ENCODE measurements around the gene ZBTB3. TPM values are rescaled to one million over a fixed set of nuclear protein-coding genes. Genes with fewer than 3 reads are reported as not detected.
"Not testable (repeated sequence)": the region's sequence is repeated elsewhere in the genome, so short reads cannot be mapped to it uniquely, and the experiment has no call there.

Gene ZBTB3
- total and polyA plus RNA-seq, 5 experiments from 2014 or later: 2.1 to 27.6 (median 6.7) TPM

GRCh38 chr11:62705413-62705812, 48.5 kb downstream of the ZBTB3 start:
- peaks cover 24 to 55% (median 42%) of the 10 kb centered on the region in 4 donors for H3K4me1 Mint-ChIP-seq
- ATAC-seq (no peak), DNase-seq (no peak)
- H3K9me3 Mint-ChIP-seq: no peaks in the 10 kb centered on the region
- peak overlapping the region; percentile 86 to 100 (median 95) for H3K27ac Mint-ChIP-seq
- no peaks in the 10 kb centered on the region for H3K27me3 Mint-ChIP-seq
- peak overlapping the region; percentile 85 to 95 (median 90) for H3K4me3 Mint-ChIP-seq
- POLR2A ChIA-PET: interaction anchor here (1.0 to 14.8 kb wide), 16 partner anchors 22 to 150 kb away, joined by 3 to 263 read pairs (median 26); partner anchors contain the start of genes C11orf98, CSKMT, EEF1G and EML3
- peaks cover 0 to 19% (median 0%) of the 10 kb centered on the region in 3 donors for H3K36me3 Mint-ChIP-seq

DNA sequence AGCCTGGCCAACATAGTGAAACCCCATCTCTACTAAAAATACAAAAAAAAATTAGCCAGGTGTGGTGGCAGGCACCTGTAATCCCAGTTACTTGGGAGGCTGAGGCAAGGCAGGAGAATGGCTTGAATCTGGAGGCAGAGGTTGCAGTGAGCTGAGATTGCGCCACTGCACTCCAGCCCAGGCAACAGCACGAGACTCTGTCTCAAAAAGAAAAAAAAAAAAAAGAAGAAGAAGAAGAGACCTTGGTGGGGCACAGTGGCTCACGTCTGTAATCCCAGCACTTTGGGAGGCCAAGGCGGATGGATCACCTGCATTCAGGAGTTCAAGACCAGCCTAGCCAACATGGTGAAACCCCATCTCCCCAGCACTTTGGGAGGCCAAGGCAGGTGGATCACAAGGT, 50.0 kb downstream of the ZBTB3 start:
- not testable (repeated sequence) for DNase-seq, H3K4me3 Mint-ChIP-seq

DNA sequence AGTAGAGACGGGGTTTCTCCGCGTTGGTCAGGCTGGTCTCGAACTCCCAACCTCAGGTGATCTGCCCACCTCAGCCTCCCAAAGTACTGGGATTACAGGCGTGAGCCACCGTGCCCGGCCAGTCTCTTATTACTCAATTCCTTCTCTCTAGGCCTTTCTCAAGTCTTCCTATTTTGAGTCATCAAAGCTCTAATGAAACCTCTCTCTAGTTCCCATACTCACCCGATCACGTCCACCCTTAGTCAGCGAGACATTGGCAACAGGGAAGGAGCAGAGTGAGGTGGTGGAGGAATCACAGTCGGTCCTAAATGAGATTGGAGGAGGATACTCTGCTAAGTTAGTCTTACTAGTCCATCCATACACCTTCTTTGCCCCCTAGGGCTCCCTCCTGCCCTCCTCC, 51.7 kb downstream of the ZBTB3 start:
- Mint-ChIP-seq H3K27ac (peak overlapping the region in 1 of 10 donors; percentile 67), H3K27me3 (no peaks in the 10 kb centered on the region), H3K36me3 (peaks cover 0 to 22% (median 0%) of the 10 kb centered on the region in 3 donors), H3K4me1 (peaks cover 16 to 26% (median 20%) of the 10 kb centered on the region in 4 donors), H3K4me3 (no peak overlapping the region), H3K9me3 (no peaks in the 10 kb centered on the region)
- ATAC-seq (no peak), DNase-seq (no peak)
- POLR2A ChIA-PET: interaction anchor here (0.6 to 1.4 kb wide), 3 partner anchors 76 to 125 kb away, joined by 3 to 5 read pairs (median 4); partner anchors contain the start of gene TUT1

More for the DNA sequence above, 50.0 kb downstream of the ZBTB3 start:
- H3K27ac Mint-ChIP-seq: peak overlapping the region in 1 of 10 donors; percentile 25
- peaks cover 0 to 18% (median 0%) of the 10 kb centered on the region in 3 donors for H3K36me3 Mint-ChIP-seq
- POLR2A ChIA-PET: interaction anchor here (0.6 to 14.8 kb wide), 10 partner anchors 10 to 312 kb away, joined by 3 to 263 read pairs (median 5); partner anchors contain the start of genes HNRNPUL2, INTS5, TTC9C and TUT1
- H3K27me3 Mint-ChIP-seq, H3K9me3 Mint-ChIP-seq, ATAC-seq: not testable (repeated sequence)
- H3K4me1 Mint-ChIP-seq: peaks cover 23 to 43% (median 36%) of the 10 kb centered on the region in 4 donors

Small RNA genes lying within 50 kb of the gene (microRNA-seq; reads per million reads assigned to microRNA genes)
- not detected for gene MIR6514 (ENCODE audit: borderline microRNAs expressed)
- gene MIR6748 (ENCODE audit: borderline microRNAs expressed): not detected

Other genes starting within 250 kb of the ZBTB3 start
- gene AHNAK, start 207.4 kb downstream of the ZBTB3 start, total RNA-seq: 100 to 1,000 TPM; 227 to 231 TPM
- 10 to 100 TPM in 1 of 3 donors, 1 to 10 TPM in 2; 7.7 to 19.8 (median 9.4) TPM for gene AHNAK, start 207.4 kb downstream of the ZBTB3 start, polyA plus RNA-seq
- gene EEF1G, start 180.3 kb downstream of the ZBTB3 start, total RNA-seq: 1,000 to 10,000 TPM; 2,038 to 2,092 TPM
- gene EEF1G, start 180.3 kb downstream of the ZBTB3 start, polyA plus RNA-seq: 1,000 to 10,000 TPM; 1,637 to 2,152 (median 1,960) TPM
- gene TUT1, start 162.6 kb downstream of the ZBTB3 start, total RNA-seq: 10 to 100 TPM; 46.4 to 50.9 TPM
- 10 to 100 TPM; 12.8 to 24.4 (median 16.9) TPM for gene TUT1, start 162.6 kb downstream of the ZBTB3 start, polyA plus RNA-seq
- gene MTA2, start 152.3 kb downstream of the ZBTB3 start, total RNA-seq: 100 to 1,000 TPM; 170 to 178 TPM
- gene MTA2, start 152.3 kb downstream of the ZBTB3 start, polyA plus RNA-seq: 10 to 100 TPM; 15.8 to 32.6 (median 21.5) TPM
- 100 to 1,000 TPM; 251 to 255 TPM for gene EML3, start 141.4 kb downstream of the ZBTB3 start, total RNA-seq
- 10 to 100 TPM; 14.8 to 23.7 (median 15.7) TPM for gene EML3, start 141.4 kb downstream of the ZBTB3 start, polyA plus RNA-seq
- gene ROM1, start 140.9 kb downstream of the ZBTB3 start, total RNA-seq: 1 to 10 TPM; 5.4 to 6.1 TPM
- gene ROM1, start 140.9 kb downstream of the ZBTB3 start, polyA plus RNA-seq: 1 to 10 TPM in 2 of 3 donors, under 1 TPM in 1; 0.82 to 1.9 (median 1.8) TPM
- 10 to 100 TPM; 79.8 to 83.8 TPM for gene B3GAT3, start 132.2 kb downstream of the ZBTB3 start, total RNA-seq
- 10 to 100 TPM; 35.6 to 51.3 (median 40.3) TPM for gene B3GAT3, start 132.2 kb downstream of the ZBTB3 start, polyA plus RNA-seq
- 100 to 1,000 TPM; 326 to 327 TPM for gene GANAB, start 107.5 kb downstream of the ZBTB3 start, total RNA-seq
- 100 to 1,000 TPM; 171 to 197 (median 174) TPM for gene GANAB, start 107.5 kb downstream of the ZBTB3 start, polyA plus RNA-seq
- gene INTS5, start 100.9 kb downstream of the ZBTB3 start, total RNA-seq: 10 to 100 TPM; 25.8 to 27.4 TPM
- 10 to 100 TPM; 27.7 to 58.3 (median 45.6) TPM for gene INTS5, start 100.9 kb downstream of the ZBTB3 start, polyA plus RNA-seq
- 10 to 100 TPM; 51.8 to 58.0 TPM for gene C11orf98, start 89.0 kb downstream of the ZBTB3 start, total RNA-seq
- gene C11orf98, start 89.0 kb downstream of the ZBTB3 start, polyA plus RNA-seq: 100 to 1,000 TPM in 2 of 3 donors, 10 to 100 TPM in 1; 99.9 to 149 (median 117) TPM
- 10 to 100 TPM; 43.6 to 45.0 TPM for gene CSKMT, start 88.8 kb downstream of the ZBTB3 start, total RNA-seq
- gene CSKMT, start 88.8 kb downstream of the ZBTB3 start, polyA plus RNA-seq: 1 to 10 TPM; 1.8 to 3.7 (median 3.4) TPM
- gene UQCC3, start 82.5 kb downstream of the ZBTB3 start, total RNA-seq: 1 to 10 TPM; 5.4 to 6.6 TPM
- gene UQCC3, start 82.5 kb downstream of the ZBTB3 start, polyA plus RNA-seq: 1 to 10 TPM; 9.1 to 9.7 (median 9.6) TPM
- gene LBHD1, start 81.9 kb downstream of the ZBTB3 start, total RNA-seq: 10 to 100 TPM; 29.5 to 30.9 TPM
- gene LBHD1, start 81.9 kb downstream of the ZBTB3 start, polyA plus RNA-seq: 1 to 10 TPM; 2.4 to 8.3 (median 4.4) TPM
- gene UBXN1, start 75.1 kb downstream of the ZBTB3 start, total RNA-seq: 100 to 1,000 TPM; 214 to 218 TPM
- 100 to 1,000 TPM; 188 to 219 (median 218) TPM for gene UBXN1, start 75.1 kb downstream of the ZBTB3 start, polyA plus RNA-seq
- gene LRRN4CL, start 64.6 kb downstream of the ZBTB3 start, total RNA-seq: under 1 TPM in 1 of 2 experiments, not detected in 1; 0.36 TPM
- gene LRRN4CL, start 64.6 kb downstream of the ZBTB3 start, polyA plus RNA-seq: not detected
- gene BSCL2, start 46.7 kb downstream of the ZBTB3 start, total RNA-seq: 10 to 100 TPM; 37.0 to 50.7 TPM
- gene BSCL2, start 46.7 kb downstream of the ZBTB3 start, polyA plus RNA-seq: 10 to 100 TPM; 58.2 to 65.0 (median 58.8) TPM
- gene GNG3, start 46.5 kb downstream of the ZBTB3 start, total RNA-seq: not detected
- gene GNG3, start 46.5 kb downstream of the ZBTB3 start, polyA plus RNA-seq: under 1 TPM in 1 of 3 donors, not detected in 2; 0.27 TPM
- gene HNRNPUL2, start 26.7 kb downstream of the ZBTB3 start, total RNA-seq: 10 to 100 TPM; 81.6 to 84.0 TPM
- gene HNRNPUL2, start 26.7 kb downstream of the ZBTB3 start, polyA plus RNA-seq: 1 to 10 TPM in 2 of 3 donors, under 1 TPM in 1; 0.99 to 3.0 (median 1.0) TPM
- gene TTC9C, start 25.7 kb downstream of the ZBTB3 start, total RNA-seq: 10 to 100 TPM; 46.1 to 47.6 TPM
- gene TTC9C, start 25.7 kb downstream of the ZBTB3 start, polyA plus RNA-seq: 10 to 100 TPM in 2 of 3 donors, 1 to 10 TPM in 1; 8.5 to 18.8 (median 15.4) TPM
- gene POLR2G, start 7.4 kb upstream of the ZBTB3 start, total RNA-seq: 10 to 100 TPM; 87.8 to 94.0 TPM
- gene POLR2G, start 7.4 kb upstream of the ZBTB3 start, polyA plus RNA-seq: 100 to 1,000 TPM; 255 to 266 (median 259) TPM
- 10 to 100 TPM; 28.6 to 34.9 TPM for gene TAF6L, start 17.2 kb upstream of the ZBTB3 start, total RNA-seq
- gene TAF6L, start 17.2 kb upstream of the ZBTB3 start, polyA plus RNA-seq: 10 to 100 TPM in 1 of 3 donors, 1 to 10 TPM in 2; 8.7 to 10.8 (median 8.9) TPM
- 10 to 100 TPM; 66.2 to 71.5 TPM for gene TMEM179B, start 33.2 kb upstream of the ZBTB3 start, total RNA-seq
- gene TMEM179B, start 33.2 kb upstream of the ZBTB3 start, polyA plus RNA-seq: 100 to 1,000 TPM; 109 to 126 (median 122) TPM
- 10 to 100 TPM; 15.0 to 16.5 TPM for gene TMEM223, start 37.8 kb upstream of the ZBTB3 start, total RNA-seq
- 10 to 100 TPM; 39.1 to 57.8 (median 45.5) TPM for gene TMEM223, start 37.8 kb upstream of the ZBTB3 start, polyA plus RNA-seq
- 100 to 1,000 TPM; 185 to 191 TPM for gene NXF1, start 51.3 kb upstream of the ZBTB3 start, total RNA-seq
- 10 to 100 TPM; 38.4 to 82.9 (median 62.8) TPM for gene NXF1, start 51.3 kb upstream of the ZBTB3 start, polyA plus RNA-seq
- 10 to 100 TPM; 55.6 to 61.7 TPM for gene STX5, start 77.9 kb upstream of the ZBTB3 start, total RNA-seq
- gene STX5, start 77.9 kb upstream of the ZBTB3 start, polyA plus RNA-seq: 10 to 100 TPM; 25.4 to 30.4 (median 26.2) TPM
- gene TEX54, start 78.7 kb upstream of the ZBTB3 start, total RNA-seq: under 1 TPM; 0.88 to 0.91 TPM
- gene TEX54, start 78.7 kb upstream of the ZBTB3 start, polyA plus RNA-seq: 1 to 10 TPM; 1.6 to 2.2 (median 1.7) TPM
- gene WDR74, start 85.4 kb upstream of the ZBTB3 start, total RNA-seq: 100 to 1,000 TPM; 129 to 130 TPM
- 10 to 100 TPM; 35.7 to 64.0 (median 49.4) TPM for gene WDR74, start 85.4 kb upstream of the ZBTB3 start, polyA plus RNA-seq
- 100 to 1,000 TPM; 352 to 353 TPM for gene SLC3A2, start 126.7 kb upstream of the ZBTB3 start, total RNA-seq
- gene SLC3A2, start 126.7 kb upstream of the ZBTB3 start, polyA plus RNA-seq: 100 to 1,000 TPM; 119 to 164 (median 125) TPM
- not detected for gene CHRM1, start 167.2 kb upstream of the ZBTB3 start, total RNA-seq
- gene CHRM1, start 167.2 kb upstream of the ZBTB3 start, polyA plus RNA-seq: not detected
- gene SLC22A6, start 230.8 kb upstream of the ZBTB3 start, total RNA-seq: not detected
- not detected for gene SLC22A6, start 230.8 kb upstream of the ZBTB3 start, polyA plus RNA-seq